Glutamatergic neuron (in vitro differentiated cells): ENCODE measurements around the gene CELF5. TPM values are rescaled to one million over a fixed set of nuclear protein-coding genes. Genes with fewer than 3 reads are reported as not detected.
"Not testable (repeated sequence)": the region's sequence is repeated elsewhere in the genome, so short reads cannot be mapped to it uniquely, and the experiment has no call there.

ENCODE experiments used
- DNase-seq: peaks from one replicate; pipeline ENCODE4 v3.0.0; 2022
- H3K27ac Mint-ChIP-seq: one replicate; pipeline ENCODE4 v1.8.0; 2020; ENCODE audit warnings: mild to moderate bottlenecking, mixed read lengths, inconsistent platforms; ENCODE audit not compliant: unreplicated experiment
- H3K27me3 Mint-ChIP-seq: one replicate; pipeline ENCODE4 v1.8.0; 2020; ENCODE audit warnings: mild to moderate bottlenecking, moderate library complexity, mixed read lengths, inconsistent platforms; ENCODE audit not compliant: unreplicated experiment
- H3K36me3 Mint-ChIP-seq: one replicate; pipeline ENCODE4 v1.8.0; 2020; ENCODE audit warnings: mild to moderate bottlenecking, mixed read lengths, inconsistent platforms; ENCODE audit not compliant: unreplicated experiment
- H3K4me1 Mint-ChIP-seq: one replicate; pipeline ENCODE4 v1.8.0; 2020; ENCODE audit warnings: mild to moderate bottlenecking, low read depth, mixed read lengths, inconsistent platforms; ENCODE audit not compliant: unreplicated experiment
- H3K4me3 Mint-ChIP-seq: one replicate; pipeline ENCODE4 v1.8.0; 2020; ENCODE audit warnings: mild to moderate bottlenecking, mixed read lengths, inconsistent platforms; ENCODE audit not compliant: unreplicated experiment
- H3K9me3 Mint-ChIP-seq: one replicate; pipeline ENCODE4 v1.8.0; 2020; ENCODE audit warnings: mild to moderate bottlenecking, moderate library complexity, mixed read lengths, inconsistent platforms; ENCODE audit not compliant: unreplicated experiment
- total RNA-seq: library from RNA; stranded (reverse); fragmentation: NEBNext Ultra II Directional; extraction: Animal tissue kit (Norgen Biotek cat#: 25700); gene quantifications from one replicate; pipeline ENCODE4 v1.2.1, GENCODE V29; 2021; ENCODE audit not compliant: unreplicated experiment
- TF ChIP-seq, protein P1 (sequence below): fragments of 200-600 bp; sonication (generic); IDR thresholded peaks from one replicate; pipeline ENCODE4 v1.5.0; 2021; ENCODE audit not compliant: partially characterized antibody, unreplicated experiment

The CELF5 gene
- total RNA-seq, 1 donor from 2014 or later = 12.5 TPM

DNA sequence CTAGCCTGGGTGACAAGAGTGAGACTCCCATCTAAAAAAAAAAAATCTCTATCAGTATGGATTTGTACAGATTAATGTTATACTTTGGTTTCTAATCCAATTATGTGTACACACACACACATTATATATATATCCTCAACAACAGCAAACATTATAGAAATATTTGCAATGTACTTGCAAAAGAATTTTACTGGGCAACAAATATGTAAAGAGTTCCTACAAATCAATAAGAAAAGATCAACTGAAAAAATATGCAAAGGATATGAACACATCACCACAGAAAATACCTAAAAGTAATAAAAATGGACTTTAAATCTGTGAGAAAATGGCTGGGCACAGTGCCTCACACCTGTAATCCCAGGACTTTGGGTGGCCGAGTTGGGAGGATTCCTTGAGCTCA is 101.0 kb downstream of the CELF5 start:
- Mint-ChIP-seq H3K4me1 (no peaks in the 10 kb centered on the region), H3K27ac (no peak overlapping the region), H3K36me3 (no peaks in the 10 kb centered on the region), H3K27me3 (peaks cover 17% of the 10 kb centered on the region), H3K9me3 (no peaks in the 10 kb centered on the region), H3K4me3 (no peak overlapping the region)
- TF ChIP-seq, protein P1, sequence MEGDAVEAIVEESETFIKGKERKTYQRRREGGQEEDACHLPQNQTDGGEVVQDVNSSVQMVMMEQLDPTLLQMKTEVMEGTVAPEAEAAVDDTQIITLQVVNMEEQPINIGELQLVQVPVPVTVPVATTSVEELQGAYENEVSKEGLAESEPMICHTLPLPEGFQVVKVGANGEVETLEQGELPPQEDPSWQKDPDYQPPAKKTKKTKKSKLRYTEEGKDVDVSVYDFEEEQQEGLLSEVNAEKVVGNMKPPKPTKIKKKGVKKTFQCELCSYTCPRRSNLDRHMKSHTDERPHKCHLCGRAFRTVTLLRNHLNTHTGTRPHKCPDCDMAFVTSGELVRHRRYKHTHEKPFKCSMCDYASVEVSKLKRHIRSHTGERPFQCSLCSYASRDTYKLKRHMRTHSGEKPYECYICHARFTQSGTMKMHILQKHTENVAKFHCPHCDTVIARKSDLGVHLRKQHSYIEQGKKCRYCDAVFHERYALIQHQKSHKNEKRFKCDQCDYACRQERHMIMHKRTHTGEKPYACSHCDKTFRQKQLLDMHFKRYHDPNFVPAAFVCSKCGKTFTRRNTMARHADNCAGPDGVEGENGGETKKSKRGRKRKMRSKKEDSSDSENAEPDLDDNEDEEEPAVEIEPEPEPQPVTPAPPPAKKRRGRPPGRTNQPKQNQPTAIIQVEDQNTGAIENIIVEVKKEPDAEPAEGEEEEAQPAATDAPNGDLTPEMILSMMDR = no peak
- no peak for DNase-seq

GRCh38 chr19:3328743-3329142 is 104.3 kb downstream of the CELF5 start:
- Mint-ChIP-seq H3K27ac (no peak overlapping the region), H3K27me3 (peaks cover 6% of the 10 kb centered on the region), H3K4me1 (no peaks in the 10 kb centered on the region), H3K9me3 (peaks cover 1% of the 10 kb centered on the region), H3K4me3 (no peak overlapping the region), H3K36me3 (no peaks in the 10 kb centered on the region)
- TF ChIP-seq, protein P1 = no peak
- DNase-seq = no peak

GRCh38 chr19:3330047-3330446 is 105.6 kb downstream of the CELF5 start:
- Mint-ChIP-seq H3K4me1 (no peaks in the 10 kb centered on the region), H3K27me3 (peaks cover 8% of the 10 kb centered on the region), H3K36me3 (no peaks in the 10 kb centered on the region), H3K4me3 (no peak overlapping the region), H3K9me3 (peaks cover 3% of the 10 kb centered on the region), H3K27ac (no peak overlapping the region)
- TF ChIP-seq, protein P1 = no peak
- no peak for DNase-seq

DNA sequence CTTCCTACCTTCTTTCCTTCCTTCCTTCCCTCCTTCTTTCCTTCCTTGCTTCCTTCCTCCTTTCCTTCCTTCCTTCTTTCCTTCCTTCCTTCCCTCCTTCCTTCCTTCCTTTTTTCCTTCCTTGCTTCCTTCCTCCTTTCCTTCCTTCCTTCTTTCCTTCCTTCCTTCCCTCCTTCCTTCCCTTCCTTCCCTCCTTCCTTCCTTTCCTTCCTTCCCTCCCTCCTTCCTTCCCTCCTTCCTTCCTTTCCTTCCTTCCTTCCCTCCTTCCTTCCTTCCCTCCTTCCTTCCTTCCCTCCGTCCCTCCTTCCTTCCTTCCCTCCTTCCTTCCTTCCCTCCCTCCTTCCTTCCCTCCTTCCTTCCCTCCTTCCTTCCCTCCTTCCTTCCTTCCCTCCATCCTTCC is 107.8 kb downstream of the CELF5 start:
- not testable (repeated sequence) for H3K9me3 Mint-ChIP-seq, H3K4me3 Mint-ChIP-seq, H3K36me3 Mint-ChIP-seq, H3K27ac Mint-ChIP-seq, H3K4me1 Mint-ChIP-seq, DNase-seq, H3K27me3 Mint-ChIP-seq

- no peak for DNase-seq
- Mint-ChIP-seq H3K4me1 (no peaks in the 10 kb centered on the region), H3K36me3 (no peaks in the 10 kb centered on the region), H3K27me3 (peaks cover 8% of the 10 kb centered on the region), H3K4me3 (no peak overlapping the region), H3K9me3 (peaks cover 3% of the 10 kb centered on the region), H3K27ac (no peak overlapping the region)
- TF ChIP-seq, protein P1 = no peak
These were observed 108.6 kb downstream of the CELF5 start for GRCh38 chr19:3333020-3333583.
